HG02884 (cell line): ENCODE results near the gene BCL11B.

ENCODE experiments used
- ATAC-seq: cut with Tn5 transposase; IDR thresholded peaks from one replicate; pipeline ENCODE4 v1.9.1; 2021; ENCODE audit warnings: mild to moderate bottlenecking, moderate library complexity; ENCODE audit not compliant: unreplicated experiment

Gene BCL11B

GRCh38 chr14:99256483-99256874, 15.5 kb downstream of the BCL11B start:
- ATAC-seq: no peak

GRCh38 chr14:99255621-99256482, 16.1 kb downstream of the BCL11B start:
- ATAC-seq: no peak

GRCh38 chr14:99254328-99255009, 17.5 kb downstream of the BCL11B start:
- no peak for ATAC-seq

GRCh38 chr14:99253890-99254289, 18.1 kb downstream of the BCL11B start:
- no peak for ATAC-seq

GRCh38 chr14:99252940-99253868, 18.8 kb downstream of the BCL11B start:
- no peak for ATAC-seq

- no peak for ATAC-seq
Measured at GRCh38 chr14:99252443-99252939, 19.5 kb downstream of the BCL11B start.

- no peak for ATAC-seq
Measured at GRCh38 chr14:99251721-99252120, 20.3 kb downstream of the BCL11B start.

GRCh38 chr14:99250636-99251208, 21.3 kb downstream of the BCL11B start:
- ATAC-seq: no peak

GRCh38 chr14:99249389-99249788, 22.6 kb downstream of the BCL11B start:
- ATAC-seq: no peak

- ATAC-seq: no peak
Measured at GRCh38 chr14:99248761-99249171, 23.2 kb downstream of the BCL11B start.

GRCh38 chr14:99247772-99248171, 24.2 kb downstream of the BCL11B start:
- no peak for ATAC-seq

GRCh38 chr14:99247101-99247729, 24.8 kb downstream of the BCL11B start:
- no peak for ATAC-seq

- no peak for ATAC-seq
Measured at GRCh38 chr14:99246536-99247097, 25.4 kb downstream of the BCL11B start.

GRCh38 chr14:99245564-99246511, 26.2 kb downstream of the BCL11B start:
- no peak for ATAC-seq

GRCh38 chr14:99244941-99245563, 26.9 kb downstream of the BCL11B start:
- ATAC-seq: no peak

GRCh38 chr14:99244367-99244901, 27.6 kb downstream of the BCL11B start:
- no peak for ATAC-seq

GRCh38 chr14:99242816-99243721, 28.9 kb downstream of the BCL11B start:
- no peak for ATAC-seq
